GM19035 (cell line): ENCODE results near the gene CFAP57.

Experiments
- ATAC-seq: cut with Tn5 transposase; IDR thresholded peaks from one replicate; pipeline ENCODE4 v1.9.1; 2021; ENCODE audit not compliant: unreplicated experiment

Gene CFAP57

DNA sequence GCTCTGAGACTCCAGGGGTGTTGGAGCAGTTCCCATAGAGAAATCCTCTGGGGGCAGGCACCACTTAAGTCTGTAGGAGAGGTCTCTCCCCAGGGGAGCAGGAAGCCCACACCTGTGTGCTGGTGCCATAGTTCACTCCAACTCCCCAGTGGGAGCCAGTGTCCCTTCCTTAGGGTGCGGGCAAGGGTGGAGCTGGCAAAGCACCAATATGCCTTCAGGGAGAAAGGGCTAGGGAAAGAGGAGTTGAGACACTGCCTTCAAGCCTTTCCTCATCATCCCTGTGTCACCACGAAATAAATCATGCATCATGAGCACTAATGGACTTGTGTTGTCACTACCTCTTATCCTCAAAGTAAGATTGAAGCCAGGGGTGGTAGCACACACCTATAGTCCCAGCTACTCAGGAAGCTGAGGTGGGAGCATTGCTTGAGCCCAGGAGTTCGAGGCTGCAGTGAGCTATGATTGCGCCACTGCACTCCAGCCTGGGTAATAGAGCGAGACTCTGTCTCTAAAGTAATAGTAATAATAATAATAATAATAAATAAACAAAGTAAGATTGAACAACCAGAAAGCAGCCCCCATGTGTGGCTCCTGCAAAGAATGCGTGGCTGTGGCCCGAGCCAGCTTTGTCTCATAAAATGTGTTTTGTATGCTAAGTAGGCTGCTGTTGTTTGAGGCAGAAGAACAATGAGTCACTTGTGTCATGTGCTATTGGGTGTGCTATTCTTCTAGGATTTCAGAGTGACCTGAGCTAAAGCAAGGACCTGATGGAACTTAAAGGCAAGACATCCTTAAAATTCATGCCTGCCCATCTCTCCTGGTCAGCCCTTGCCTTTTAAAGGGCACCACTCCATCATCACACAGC is 122.0 kb downstream of the CFAP57 start:
- no peak for ATAC-seq

DNA sequence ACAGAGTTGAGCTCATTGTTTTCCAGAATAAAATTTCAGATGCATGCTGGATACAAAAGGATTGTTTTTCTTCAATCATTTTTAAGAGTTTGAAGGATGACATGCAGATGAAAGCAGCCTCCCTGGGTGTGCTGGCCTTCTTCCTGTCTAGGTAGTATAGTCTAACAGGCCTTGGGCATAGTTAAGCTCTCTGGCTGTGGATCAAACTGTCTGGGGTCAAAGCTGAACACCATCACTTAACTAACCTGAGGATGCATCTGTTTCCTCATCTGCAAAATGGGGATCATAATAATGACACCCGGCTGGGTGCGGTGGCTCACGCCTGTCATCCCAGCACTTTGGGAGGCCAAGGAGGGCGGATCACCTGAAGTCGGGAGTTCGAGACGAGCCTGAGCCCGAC is 122.6 kb downstream of the CFAP57 start:
- ATAC-seq = no peak

DNA sequence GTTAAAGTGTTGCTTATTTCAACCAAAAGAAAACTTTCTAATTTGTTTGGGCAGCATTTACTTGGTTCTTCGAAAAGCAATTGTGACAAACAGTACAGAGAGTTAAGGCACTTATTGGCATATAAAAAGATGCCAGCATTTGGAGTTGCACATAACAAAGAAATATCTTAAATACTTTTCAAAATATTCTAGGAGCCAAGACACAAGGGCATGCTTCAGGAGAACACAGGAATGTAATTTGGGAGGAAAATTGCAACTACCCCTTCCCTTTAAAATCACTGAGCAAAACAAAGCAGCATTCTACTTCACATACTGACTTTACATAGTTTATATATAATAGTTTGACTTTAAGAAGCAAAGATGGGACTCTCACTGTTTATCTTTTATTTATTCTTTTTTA is 124.1 kb downstream of the CFAP57 start:
- no peak for ATAC-seq

DNA sequence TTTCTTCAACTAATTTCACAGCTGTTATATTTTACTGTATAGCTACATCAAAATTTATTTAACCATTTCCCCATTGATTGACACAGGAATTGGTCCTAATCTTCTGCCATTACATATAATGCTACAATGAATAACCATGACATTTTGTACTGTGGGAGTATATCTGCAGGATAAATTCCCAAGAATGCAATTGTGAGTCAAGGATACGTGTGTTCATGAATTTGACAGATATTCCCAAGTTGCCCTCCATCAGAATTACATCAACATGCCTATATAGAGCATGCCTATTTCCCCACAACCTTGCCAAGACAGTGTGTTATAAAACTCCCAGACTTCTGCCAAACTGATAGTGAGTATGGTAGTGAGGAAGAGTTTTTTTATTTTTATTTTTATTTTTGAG is 125.9 kb downstream of the CFAP57 start:
- no peak for ATAC-seq

DNA sequence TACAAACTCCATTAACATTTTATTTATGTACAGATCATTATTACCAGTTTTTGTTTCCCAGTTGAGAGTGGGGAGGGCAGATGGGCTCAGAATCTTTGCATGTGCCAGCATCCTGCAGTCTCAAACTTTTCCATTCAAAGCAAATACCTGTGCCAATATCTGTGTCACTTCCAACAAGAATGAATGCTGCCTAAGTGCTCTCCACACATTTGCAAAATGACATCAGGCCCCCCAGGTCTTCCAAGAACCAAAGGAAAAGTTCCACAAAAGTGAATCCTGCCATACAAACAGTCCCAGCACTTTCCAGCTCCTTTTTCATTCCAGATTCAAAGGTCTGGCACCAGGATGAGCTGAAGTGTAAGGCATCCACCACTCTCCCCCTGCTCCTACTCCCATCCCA is 127.0 kb downstream of the CFAP57 start:
- no peak for ATAC-seq

DNA sequence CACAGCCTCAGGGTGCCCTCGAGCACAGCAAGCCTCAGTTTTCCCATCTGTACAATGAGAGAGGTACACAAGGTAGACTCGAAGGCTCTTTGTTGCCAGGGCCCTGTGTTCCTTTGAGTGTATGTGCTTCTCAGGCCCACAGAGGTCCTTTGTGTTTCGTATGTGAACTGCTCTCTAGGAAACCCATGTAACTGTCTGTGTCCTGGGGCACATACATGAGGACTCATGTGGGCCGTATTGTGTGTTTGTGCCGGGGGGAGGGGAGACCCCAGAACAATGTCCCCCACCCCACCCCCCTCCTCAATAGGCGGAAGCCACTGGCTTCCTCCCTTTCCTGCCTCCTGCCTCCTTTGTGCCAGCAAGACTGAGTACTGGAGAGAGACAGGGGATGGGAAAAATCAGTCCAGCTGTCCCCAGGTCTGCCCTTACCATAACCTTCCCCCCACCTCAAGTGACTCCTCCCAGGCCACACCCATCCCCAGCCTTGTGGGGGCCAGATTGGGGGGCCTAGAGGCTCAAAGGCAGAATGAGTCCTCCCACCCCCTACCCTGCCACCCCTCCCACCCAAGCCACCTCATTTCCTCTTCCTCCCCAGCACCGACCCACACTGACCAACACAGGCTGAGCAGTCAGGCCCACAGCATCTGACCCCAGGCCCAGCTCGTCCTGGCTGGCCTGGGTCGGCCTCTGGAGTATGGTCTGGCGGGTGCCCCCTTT is 128.4 kb downstream of the CFAP57 start, which contains the start of gene TIE1:
TIE1 (plus strand) TSS at position 605 of the 717 bp plus-strand sequence; CDS start at position 695, 90 bp downstream.
- ATAC-seq = no peak

DNA sequence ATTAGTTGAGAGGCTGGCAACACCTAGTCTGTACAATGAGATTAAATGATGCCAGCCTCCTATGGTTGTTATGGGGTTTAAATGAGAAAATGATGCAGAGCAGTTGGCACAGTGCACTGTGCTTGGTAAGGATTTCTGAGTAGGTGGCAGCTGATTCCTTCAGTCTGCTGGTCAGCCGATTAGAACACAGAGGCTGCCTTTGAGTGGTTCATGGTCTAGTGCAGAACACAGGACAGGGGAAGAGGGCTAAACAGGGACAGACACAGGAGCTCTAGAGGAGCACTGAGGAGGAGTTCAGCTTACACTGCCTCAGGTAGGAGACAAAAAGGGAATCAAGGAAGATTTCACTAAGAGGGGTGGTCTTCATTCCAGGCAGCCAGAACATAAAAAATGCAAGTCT is 130.1 kb downstream of the CFAP57 start:
- ATAC-seq = no peak

DNA sequence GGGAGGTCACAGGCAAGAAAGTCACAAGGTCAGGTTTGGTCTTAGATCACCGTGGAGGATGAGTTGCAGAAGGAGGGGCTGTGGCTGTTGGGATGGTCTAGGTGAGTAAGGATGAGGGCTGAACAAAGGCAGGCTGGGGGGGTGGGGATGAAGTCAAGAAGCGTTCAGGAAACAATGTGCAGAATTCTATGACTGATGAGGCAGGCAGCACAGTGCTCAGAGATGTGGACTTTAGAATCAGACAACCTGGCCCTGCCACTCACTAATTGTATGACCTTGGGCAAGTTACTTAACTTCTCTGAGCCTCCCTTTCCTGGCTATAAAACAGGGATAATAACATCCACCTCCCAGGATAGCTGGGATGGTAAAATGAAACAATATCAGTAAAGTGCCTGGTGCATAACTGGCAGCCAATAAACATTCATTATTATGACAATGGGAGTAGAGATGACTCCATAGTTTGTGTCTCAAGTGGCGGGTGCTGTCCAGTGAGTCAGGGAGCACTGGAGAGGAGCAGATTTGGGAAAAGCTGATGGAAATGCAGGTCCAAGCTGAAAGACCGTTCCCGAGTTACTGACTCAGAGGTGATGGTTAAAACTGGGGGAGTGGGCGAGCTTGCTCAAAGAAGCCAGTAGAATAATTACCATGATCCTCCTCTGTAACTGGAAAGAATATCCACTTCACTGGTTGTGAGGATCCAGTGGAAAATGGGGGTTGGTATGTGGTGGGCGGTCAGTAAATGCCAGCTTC is 130.8 kb downstream of the CFAP57 start:
- ATAC-seq = no peak

DNA sequence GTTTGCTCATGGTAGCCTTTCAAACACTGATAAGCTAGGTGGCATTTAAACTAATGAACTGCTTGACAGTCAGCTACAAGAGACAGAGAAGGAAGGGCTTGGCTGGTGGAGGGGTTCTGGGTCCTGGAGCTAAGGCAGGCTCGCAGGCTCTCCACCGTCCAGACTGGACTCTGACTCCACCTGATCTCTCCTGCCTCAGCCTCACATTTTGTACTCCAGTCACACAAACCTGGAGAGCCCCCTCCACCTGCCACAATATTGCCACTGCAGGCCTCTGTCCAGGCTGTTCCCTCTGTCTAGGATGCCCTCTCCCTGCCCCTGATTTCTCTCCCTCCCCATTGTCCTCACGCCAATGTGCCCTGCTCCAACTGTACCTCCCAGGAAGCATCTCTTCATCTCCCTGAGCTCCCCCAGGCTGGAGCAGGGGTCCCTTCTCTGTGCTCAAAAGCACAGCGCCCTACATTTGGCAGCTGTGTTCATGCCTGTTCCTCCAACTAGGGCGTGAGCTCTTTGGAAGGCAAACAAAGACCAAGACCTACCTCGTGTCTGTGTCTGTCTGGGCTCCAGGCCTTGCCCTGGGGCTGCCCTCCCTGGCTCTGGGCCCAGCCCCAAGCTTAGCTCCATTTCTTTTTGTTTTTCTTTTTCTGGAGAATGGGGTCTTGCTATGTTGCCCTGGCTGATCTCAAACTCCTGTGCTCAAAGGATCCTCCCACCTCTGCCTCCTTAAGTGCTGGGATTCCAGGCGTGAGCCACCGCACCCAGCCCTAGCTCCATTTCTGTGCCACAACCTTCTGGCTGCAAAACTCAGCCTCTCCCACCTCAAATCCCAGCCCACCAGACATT is 131.6 kb downstream of the CFAP57 start:
- ATAC-seq = no peak
